C4-2B (cell line): ENCODE results near the gene GPR107.

Source experiments
- CTCF ChIP-seq: fragments of 450-650 bp; conservative IDR thresholded peaks from 2 replicates; pipeline ENCODE4 v1.5.1; 2017; ENCODE audit warnings: mild to moderate bottlenecking
- ZFX ChIP-seq: fragments of 450-650 bp; IDR thresholded peaks from 2 replicates; pipeline ENCODE4 v1.6.1; 2017

- no peak for TF ChIP-seq CTCF
- no peak for TF ChIP-seq ZFX
These were observed 112.7 kb downstream of the GPR107 start for GRCh38 chr9:130166399-130166798.
